Measurements from ENCODE around the gene GCDH. TPM values are rescaled to one million over a fixed set of nuclear protein-coding genes. Genes with fewer than 3 reads are reported as not detected.

GCDH gene
- total RNA-seq, 2 donors from 2014 or later, result 66.4 to 81.7 TPM

- H3K4me3 ChIP-seq, result no peak overlapping the region
- H3K9me3 ChIP-seq, result no peaks in the 10 kb centered on the region
- peaks cover 7% of the 10 kb centered on the region for H3K4me1 ChIP-seq (replicated peaks)
- peaks cover 11 to 23% of the 10 kb centered on the region in 2 donors for H3K36me3 ChIP-seq
- DNase-seq (ENCODE audit: low spot score), result no peak
- intact Hi-C loops (cut with DNase I), result no loop called here
- WGBS, result 90% methylated on average over 30 of the region's 30 CpGs
- no peak overlapping the region for H3K27ac ChIP-seq
- no peak for TF ChIP-seq POLR2AphosphoS5 (IDR thresholded peaks at IDR 0.05)
- TF ChIP-seq, protein P1, sequence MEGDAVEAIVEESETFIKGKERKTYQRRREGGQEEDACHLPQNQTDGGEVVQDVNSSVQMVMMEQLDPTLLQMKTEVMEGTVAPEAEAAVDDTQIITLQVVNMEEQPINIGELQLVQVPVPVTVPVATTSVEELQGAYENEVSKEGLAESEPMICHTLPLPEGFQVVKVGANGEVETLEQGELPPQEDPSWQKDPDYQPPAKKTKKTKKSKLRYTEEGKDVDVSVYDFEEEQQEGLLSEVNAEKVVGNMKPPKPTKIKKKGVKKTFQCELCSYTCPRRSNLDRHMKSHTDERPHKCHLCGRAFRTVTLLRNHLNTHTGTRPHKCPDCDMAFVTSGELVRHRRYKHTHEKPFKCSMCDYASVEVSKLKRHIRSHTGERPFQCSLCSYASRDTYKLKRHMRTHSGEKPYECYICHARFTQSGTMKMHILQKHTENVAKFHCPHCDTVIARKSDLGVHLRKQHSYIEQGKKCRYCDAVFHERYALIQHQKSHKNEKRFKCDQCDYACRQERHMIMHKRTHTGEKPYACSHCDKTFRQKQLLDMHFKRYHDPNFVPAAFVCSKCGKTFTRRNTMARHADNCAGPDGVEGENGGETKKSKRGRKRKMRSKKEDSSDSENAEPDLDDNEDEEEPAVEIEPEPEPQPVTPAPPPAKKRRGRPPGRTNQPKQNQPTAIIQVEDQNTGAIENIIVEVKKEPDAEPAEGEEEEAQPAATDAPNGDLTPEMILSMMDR (IDR thresholded peaks at IDR 0.05), result no peak
- TF ChIP-seq POLR2A (IDR thresholded peaks at IDR 0.05), result no peak
- no peaks in the 10 kb centered on the region for H3K27me3 ChIP-seq (replicated peaks; ENCODE audit: insufficient read depth)
Observed at GRCh38 chr19:12948612-12949362, 57.8 kb downstream of the GCDH start.

Small RNAs within 50 kb of the gene (microRNA-seq; reads per million reads assigned to microRNA genes)
- gene MIR5695 (not detected), gene MIR6515 (3.3 reads per million, percentile 37 among the genes with 10 or more reads in this experiment), gene MIR6794 (not detected)

Small RNAs within 50 kb of the gene (small RNA-seq; reads per million reads assigned to genes)
- gene MIR5695 (0 to 0.47 reads per million in 2 donors), gene MIR6515 (0 to 0.30 reads per million in 2 donors), gene MIR6794 (0 reads per million in 2 donors)

Other genes with a start within 250 kb of the GCDH start
- gene MAN2B1, start 224.4 kb upstream of the GCDH start, total RNA-seq, result 10 to 100 TPM; 60.2 to 91.9 TPM
- 10 to 100 TPM; 14.9 to 16.2 TPM for gene WDR83, start 224.4 kb upstream of the GCDH start, total RNA-seq
- 100 to 1,000 TPM; 140 to 178 TPM for gene DHPS, start 209.3 kb upstream of the GCDH start, total RNA-seq
- not detected for gene GNG14, start 203.2 kb upstream of the GCDH start, total RNA-seq
- 10 to 100 TPM in 1 of 2 donors, 1 to 10 TPM in 1; 9.1 to 16.9 TPM for gene FBXW9, start 194.5 kb upstream of the GCDH start, total RNA-seq
- 100 to 1,000 TPM in 1 of 2 donors, 10 to 100 TPM in 1; 50.1 to 123 TPM for gene TNPO2, start 167.2 kb upstream of the GCDH start, total RNA-seq
- gene TRIR, start 156.5 kb upstream of the GCDH start, total RNA-seq, result 100 to 1,000 TPM; 367 to 399 TPM
- gene GET3, start 153.7 kb upstream of the GCDH start, total RNA-seq, result 10 to 100 TPM; 65.4 to 82.1 TPM
- under 1 TPM in 1 of 2 donors, not detected in 1; 0.91 TPM for gene BEST2, start 139.4 kb upstream of the GCDH start, total RNA-seq
- 100 to 1,000 TPM in 1 of 2 donors, 10 to 100 TPM in 1; 49.6 to 126 TPM for gene HOOK2, start 115.6 kb upstream of the GCDH start, total RNA-seq
- gene JUNB, start 99.7 kb upstream of the GCDH start, total RNA-seq, result 100 to 1,000 TPM; 173 to 290 TPM
- 100 to 1,000 TPM; 256 to 548 TPM for gene PRDX2, start 89.4 kb upstream of the GCDH start, total RNA-seq
- under 1 TPM in 1 of 2 donors, not detected in 1; 0.91 TPM for gene THSD8, start 89.1 kb upstream of the GCDH start, total RNA-seq
- gene RNASEH2A, start 84.6 kb upstream of the GCDH start, total RNA-seq, result 10 to 100 TPM in 1 of 2 donors, 1 to 10 TPM in 1; 8.7 to 11.5 TPM
- gene RTBDN, start 56.6 kb upstream of the GCDH start, total RNA-seq, result 1 to 10 TPM in 1 of 2 donors, not detected in 1; 1.1 TPM
- 1 to 10 TPM; 1.3 to 2.4 TPM for gene MAST1, start 52.6 kb upstream of the GCDH start, total RNA-seq
- 10 to 100 TPM; 41.4 to 63.9 TPM for gene DNASE2, start 9.7 kb upstream of the GCDH start, total RNA-seq
- not detected for gene KLF1, start 4.0 kb upstream of the GCDH start, total RNA-seq
- gene SYCE2, start 28.1 kb downstream of the GCDH start, total RNA-seq, result 1 to 10 TPM in 1 of 2 donors, under 1 TPM in 1; 0.18 to 5.9 TPM
- gene FARSA, start 42.6 kb downstream of the GCDH start, total RNA-seq, result 10 to 100 TPM; 54.8 to 65.0 TPM
- 100 to 1,000 TPM; 532 to 980 TPM for gene CALR, start 47.4 kb downstream of the GCDH start, total RNA-seq
- gene RAD23A, start 54.7 kb downstream of the GCDH start, total RNA-seq, result 100 to 1,000 TPM; 113 to 145 TPM
- 10 to 100 TPM; 29.9 to 58.7 TPM for gene GADD45GIP1, start 66.1 kb downstream of the GCDH start, total RNA-seq
- 1 to 10 TPM in 1 of 2 donors, not detected in 1; 1.8 TPM for gene DAND5, start 78.4 kb downstream of the GCDH start, total RNA-seq
- gene NFIX, start 104.3 kb downstream of the GCDH start, total RNA-seq, result 100 to 1,000 TPM; 185 to 286 TPM
- 10 to 100 TPM in 1 of 2 donors, 1 to 10 TPM in 1; 4.6 to 13.3 TPM for gene LYL1, start 211.7 kb downstream of the GCDH start, total RNA-seq
- 10 to 100 TPM; 23.3 to 55.4 TPM for gene TRMT1, start 225.6 kb downstream of the GCDH start, total RNA-seq
- 10 to 100 TPM; 52.4 to 91.9 TPM for gene NACC1, start 227.1 kb downstream of the GCDH start, total RNA-seq